Activated CD4-positive, alpha-beta T cell treated with anti-CD3 and anti-CD28 coated beads, Interleukin-2, amount 50 U/mL, for 4 hours (primary cell): ENCODE data around the gene KLRK1.
"Not testable (repeated sequence)": the region's sequence is repeated elsewhere in the genome, so short reads cannot be mapped to it uniquely, and the experiment has no call there.

Experiments used
- DNase-seq, 2 experiments: peaks; one replicate each; pipeline ENCODE4 v3.0.0-alpha.2; 2020

Gene KLRK1

DNA sequence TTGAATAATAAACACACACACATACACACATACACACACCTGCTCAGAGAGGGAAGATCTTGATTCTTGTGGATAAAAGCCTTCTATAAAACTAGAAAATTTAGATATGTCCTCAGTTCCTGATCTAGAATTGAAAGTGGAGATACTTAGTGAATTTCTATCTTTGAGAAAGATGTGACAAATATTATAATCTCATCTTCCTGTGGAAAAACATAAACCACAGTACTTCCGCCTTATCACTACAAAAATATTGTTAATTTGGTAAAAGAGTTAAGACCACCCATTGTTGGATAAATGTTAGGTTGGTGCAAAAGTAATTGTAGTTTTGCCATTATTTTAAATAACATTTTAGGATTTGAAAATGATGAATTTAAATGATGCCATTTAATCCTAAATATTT, at the start of gene KLRK1:
TSS of gene KLRK1 (minus strand) at position 138 of the 400 bp plus-strand sequence. CDS start 1,231 bp downstream, outside the sequence.
- no peak for DNase-seq

DNA sequence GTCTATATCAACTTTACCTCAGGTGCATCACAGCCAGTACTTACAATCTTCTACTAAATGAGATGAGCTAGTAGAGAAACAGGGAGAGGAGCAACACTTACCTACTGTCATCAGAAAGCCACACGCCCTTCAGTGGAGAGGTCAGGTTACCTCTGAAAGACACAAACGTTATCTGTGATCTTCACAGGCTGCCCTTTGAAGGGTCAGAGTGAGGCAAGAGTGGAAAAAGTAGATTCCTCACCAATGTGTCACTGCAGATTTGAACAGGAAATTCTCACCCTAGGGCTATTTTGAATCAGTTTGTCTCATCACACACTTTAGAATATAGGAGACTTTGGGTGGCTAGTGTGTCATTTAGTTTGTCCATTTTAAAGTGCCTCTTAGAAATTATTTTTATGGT, 47.8 kb upstream of the KLRK1 start:
- not testable (repeated sequence) for DNase-seq

DNA sequence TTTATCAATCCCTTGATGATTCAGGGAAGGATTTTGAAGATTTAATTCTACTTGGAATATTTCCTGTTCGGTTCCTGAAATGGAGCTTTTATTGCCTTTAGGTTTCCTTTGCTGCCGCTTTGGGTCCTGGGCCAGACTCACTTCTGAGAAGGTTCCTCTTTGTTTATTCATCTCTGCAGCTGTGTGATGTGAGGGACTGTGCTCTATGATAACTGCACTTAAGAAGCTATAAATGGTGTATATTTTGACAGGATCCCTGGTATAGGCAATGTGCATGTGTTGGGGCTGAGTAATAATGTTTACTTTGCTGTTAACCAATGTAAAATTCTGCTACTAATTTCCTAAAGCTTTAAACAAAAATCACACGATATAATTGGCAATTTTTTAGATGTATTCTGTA, 46.0 kb upstream of the KLRK1 start, which contains the start of gene KLRC2:
TSS of gene KLRC2 (minus strand) at position 195 of the 400 bp plus-strand sequence. CDS start at position 171, 24 bp downstream.
- not testable (repeated sequence) for DNase-seq

DNA sequence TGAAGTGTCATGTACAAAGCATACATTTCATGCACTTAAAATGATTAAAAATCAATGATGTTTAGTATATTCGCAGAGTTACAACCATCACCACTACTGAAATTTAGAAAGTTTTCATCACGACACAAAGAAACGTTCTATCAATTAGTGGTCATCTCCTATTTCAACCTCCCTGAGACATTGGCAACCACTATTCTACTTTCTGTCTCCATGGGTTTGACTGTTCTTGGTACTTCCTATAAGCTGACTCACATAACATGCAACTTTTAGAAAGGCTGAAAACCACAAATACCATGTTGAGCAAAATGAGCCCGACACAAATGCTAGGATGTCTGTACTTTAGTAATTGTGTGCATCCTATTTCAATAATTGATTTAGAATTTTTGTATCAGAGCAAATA, 40.8 kb upstream of the KLRK1 start:
- not testable (repeated sequence) for DNase-seq

DNA sequence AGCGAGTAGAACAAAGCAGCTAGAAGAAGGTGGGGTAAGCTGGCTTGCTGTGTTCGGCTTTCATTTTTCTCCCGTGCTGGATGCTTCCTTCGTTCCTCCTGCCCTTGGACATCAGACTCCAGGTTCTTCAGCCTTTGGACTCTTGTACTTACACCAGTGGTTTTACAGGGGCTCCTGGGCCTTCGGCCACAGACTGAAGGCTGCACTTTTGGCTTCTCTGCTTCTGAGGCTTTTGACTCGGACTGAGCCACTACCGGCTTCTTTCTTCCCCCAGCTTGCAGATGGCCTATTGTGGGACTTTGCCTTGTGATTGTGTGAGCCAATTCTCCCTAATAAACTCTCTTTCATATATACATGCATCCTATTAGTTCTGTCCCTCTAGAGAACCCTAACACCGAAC, 36.1 kb upstream of the KLRK1 start:
- DNase-seq: not testable (repeated sequence)

DNA sequence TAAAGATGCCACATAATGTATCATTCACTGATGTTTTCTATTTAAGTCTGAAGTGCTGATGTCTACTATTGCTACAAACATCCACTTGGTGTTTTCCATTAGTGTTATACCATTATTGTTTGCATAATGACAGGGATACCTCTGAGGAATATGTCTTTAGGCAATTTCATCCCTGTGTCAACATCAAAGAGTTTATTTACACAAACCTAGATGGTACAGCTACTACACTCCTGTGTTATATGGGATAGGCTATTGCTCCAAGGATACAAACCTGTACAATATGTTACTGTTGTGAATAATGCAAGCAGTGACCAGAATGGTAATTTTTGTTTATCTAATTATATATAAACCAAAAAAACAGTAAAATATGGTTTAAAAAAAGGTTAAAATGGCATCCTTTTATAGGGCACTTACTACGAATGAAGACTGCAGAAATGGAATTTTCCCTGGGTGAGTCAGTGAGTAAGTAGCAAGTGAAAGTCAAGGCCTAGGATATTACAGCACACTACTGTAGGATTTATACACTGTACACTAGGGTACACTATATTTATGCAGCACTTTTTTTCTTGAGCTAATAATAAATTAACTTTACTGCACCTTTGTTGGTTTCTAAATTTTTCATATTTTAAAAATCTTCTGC, 34.5 kb upstream of the KLRK1 start:
- DNase-seq: not testable (repeated sequence)

DNA sequence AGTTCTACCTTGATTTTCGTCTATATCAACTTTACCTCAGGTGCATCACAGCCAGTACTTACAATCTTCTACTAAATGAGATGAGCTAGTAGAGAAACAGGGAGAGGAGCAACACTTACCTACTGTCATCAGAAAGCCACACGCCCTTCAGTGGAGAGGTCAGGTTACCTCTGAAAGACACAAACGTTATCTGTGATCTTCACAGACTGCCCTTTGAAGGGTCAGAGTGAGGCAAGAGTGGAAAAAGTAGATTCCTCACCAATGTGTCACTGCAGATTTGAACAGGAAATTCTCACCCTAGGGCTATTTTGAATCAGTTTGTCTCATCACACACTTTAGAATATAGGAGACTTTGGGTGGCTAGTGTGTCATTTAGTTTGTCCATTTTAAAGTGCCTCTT, 32.3 kb upstream of the KLRK1 start:
- DNase-seq: not testable (repeated sequence)

DNA sequence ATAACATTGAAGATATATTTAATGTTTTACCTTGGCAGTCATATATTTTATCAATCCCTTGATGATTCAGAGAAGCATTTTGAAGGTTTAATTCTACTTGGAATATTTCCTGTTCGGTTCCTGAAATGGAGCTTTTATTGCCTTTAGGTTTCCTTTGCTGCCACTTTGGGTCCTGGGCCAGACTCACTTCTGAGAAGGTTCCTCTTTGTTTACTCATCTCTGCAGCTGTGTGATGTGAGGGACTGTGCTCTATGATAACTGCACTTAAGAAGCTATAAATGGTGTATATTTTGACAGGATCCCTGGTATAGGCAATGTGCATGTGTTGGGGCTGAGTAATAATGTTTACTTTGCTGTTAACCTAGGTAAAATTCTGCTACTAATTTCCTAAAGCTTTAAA, 30.5 kb upstream of the KLRK1 start, which contains the start of gene KLRC3:
TSS of gene KLRC3 (minus strand) at position 262 of the 400 bp plus-strand sequence. CDS start at position 217, 45 bp downstream.
- not testable (repeated sequence) for DNase-seq

DNA sequence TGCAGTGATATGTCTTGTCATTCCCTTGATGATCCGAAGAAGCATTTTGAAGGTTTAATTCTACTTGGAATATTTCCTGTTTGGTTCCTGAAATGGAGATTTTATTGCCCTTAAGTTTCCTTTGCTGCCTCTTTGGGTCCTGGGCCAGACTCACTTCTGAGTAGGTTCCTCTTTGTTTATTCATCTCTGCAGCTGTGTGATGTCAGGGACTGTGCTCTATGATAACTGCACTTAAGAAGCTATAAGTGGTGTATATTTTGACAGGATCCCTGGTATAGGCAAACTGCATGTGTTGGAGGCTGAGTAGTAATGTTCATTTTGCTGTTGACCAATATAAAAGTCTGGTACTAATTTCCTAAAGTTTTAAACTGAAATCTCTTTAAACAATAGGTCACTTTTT, 19.6 kb upstream of the KLRK1 start, which contains the start of gene KLRC4:
TSS of gene KLRC4 (minus strand) at position 366 of the 400 bp plus-strand sequence. CDS start at position 184, 182 bp downstream.
- DNase-seq: no peak

DNA sequence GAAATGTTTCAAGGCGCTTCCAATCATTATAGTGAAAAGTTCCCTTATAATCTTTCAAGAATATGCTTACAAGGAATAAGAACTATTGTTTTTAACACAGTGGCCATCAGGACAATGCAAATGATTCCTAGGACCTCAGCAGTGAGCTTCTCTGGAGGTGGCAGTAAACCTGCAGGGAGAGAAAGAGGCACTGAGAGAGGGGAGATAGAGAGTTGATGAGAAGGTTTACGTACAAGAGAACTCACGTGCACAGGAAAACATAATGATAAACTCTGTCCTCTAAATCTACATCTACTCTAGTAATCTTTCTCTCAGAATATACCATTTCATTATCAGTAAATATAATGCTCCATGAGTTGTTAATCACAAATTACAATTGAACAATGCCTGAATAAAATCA, 19.0 kb upstream of the KLRK1 start:
- no peak for DNase-seq

DNA sequence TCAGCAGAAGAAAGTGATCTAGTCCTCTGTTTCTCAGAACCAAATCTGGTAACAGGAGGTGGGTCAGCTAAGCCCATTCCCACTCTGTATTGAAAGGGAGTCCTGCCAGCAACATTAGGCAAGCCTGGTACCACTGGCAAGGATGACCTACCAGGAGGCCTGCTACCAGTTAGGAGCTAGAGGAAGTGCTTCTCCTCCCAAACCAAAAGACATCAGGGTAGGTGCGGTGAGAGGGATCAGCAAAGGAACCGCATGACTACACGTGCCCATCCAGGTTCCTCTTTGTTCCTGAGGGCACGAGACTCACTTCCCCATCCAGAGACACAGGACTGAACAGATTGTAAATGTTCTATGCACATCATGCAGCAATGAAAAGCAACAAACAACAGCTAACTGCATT, 16.9 kb upstream of the KLRK1 start:
- DNase-seq: no peak

DNA sequence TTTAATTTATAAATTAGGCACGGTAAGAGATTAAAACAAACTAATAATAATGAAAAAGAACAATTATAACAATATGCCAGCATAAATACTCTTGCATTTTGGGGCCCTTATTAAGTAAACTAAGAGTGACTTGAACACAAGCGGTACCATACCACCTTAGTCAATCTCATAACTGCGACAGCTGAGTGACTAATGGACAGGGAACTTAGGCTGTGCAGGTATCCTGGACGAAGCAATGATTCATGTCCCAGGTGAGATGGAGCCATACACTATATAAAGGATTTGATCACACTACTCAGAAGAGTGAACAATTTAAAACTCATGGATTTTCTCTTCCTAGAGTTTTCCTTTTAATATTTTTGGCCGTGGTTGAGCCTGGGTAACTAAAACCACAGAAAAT, 15.5 kb upstream of the KLRK1 start:
- no peak for DNase-seq

DNA sequence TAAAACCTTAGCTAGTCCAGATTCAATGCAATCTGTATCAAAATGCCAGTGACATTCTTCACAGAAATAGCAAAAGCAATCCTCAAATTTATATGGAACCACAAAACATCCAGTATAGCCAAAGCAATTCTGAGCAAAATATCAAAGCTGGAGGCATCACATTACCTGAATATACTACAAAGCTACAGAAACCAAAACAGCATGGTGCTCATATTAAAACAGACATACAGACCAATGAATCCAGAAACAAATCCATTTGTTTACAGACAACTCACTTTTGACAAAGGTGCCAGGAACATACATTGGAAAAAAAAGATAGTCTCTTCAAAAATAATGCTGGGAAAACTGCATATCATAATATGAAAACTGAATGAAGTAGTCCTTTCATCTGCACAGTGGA, 15.0 kb upstream of the KLRK1 start:
- no peak for DNase-seq

DNA sequence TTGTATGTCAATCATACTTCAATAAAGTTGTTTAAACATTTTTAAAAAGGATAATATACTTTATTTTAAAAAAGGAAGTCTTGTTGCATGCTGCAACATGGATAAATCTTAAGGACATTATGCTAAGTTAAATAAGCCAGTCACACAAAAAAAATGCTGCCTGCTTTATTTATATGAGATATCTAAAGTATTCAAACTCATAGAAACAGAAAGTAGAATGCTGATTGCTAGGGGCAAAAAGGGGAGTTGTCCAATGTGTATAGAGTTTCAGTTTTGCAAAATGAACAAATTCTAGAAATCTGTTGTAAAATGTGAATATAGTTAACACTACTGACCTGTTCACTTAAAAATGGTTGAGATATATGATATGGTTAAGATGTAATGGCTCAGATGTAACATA, 11.0 kb upstream of the KLRK1 start:
- no peak for DNase-seq

DNA sequence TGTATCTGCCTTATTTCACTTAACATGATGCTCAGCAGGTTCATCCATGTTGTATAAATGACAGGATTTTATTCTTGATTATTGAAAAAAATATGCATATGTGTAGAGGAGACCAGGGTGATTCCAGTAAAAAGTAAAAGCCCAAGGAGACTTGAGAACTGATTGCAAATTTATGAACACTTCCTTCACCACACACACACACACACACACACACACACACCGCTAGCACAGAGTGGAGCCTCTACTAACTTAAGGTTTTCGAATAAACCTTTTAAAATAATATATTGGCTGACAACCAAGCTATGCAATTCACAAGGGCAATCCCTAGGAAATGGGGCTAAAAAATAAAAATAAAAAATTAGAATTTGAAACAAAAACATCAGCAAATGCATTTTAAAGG, 8.3 kb upstream of the KLRK1 start:
- no peak for DNase-seq

DNA sequence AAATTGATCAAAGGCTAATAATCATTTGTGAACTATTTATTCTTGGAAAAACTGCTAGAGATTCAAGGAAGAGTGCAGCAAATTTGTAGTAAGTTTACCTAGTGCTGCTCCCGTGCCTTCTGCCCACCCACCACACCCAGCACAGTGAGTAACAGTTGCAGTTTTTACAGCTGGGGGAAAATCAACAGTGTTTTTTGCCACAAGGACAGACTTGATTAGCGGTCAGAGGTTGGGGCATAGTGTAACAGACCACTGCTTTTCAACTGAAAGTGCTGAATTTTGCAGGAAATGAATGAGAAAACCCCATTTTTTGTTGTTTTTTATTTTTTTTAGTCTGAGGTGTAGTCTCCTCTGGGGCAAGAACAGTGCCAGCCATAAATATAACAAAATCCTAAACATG, 7.5 kb upstream of the KLRK1 start:
- DNase-seq: no peak

DNA sequence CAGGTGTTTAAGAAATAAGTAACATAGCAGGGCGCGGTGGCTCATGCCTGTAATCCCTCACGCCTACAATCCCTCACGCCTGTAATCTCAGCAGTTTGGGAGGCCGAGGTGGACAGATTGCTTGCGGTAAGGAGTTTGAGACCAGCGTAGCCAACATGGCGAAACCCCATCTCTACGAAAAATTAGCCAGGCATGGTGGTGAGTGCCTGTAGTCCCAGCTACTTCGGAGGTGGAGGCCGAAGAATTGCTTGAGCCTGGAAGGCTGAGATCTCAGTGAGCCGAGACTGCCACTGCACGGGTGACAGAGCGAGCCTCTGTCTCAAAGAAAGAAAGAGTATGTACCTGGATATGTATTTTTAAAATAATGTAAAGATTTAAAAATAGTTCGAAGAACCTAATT, 6.3 kb upstream of the KLRK1 start:
- DNase-seq: not testable (repeated sequence)

DNA sequence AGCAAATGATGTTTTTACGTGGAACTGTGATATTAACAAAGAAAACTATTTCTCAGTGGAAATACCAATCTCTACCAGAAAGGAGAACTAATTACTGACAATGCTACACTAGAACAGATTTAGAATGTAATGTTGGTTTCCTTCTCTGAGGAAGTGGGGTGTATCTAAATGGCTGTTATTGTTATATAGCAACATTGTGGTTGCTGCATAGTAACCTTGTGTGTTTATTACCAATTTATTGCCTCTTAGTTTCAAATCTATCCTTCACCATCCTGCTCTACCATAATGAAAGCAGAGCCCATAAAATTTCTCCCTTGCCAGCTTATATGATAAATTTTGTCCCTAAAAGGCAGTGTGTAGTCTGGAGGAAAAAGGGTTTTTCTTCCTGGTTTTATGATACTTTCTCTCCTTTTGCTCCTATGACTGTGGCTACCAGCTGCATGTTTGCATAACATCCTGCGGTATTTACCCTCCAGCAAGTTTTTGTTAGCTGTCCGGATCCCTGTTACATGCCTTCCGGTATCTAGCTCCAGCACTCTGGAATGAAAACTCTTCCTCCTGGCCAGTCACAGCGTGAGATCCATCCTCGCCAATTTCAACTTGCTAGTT, 5.7 kb upstream of the KLRK1 start:
- DNase-seq: no peak

DNA sequence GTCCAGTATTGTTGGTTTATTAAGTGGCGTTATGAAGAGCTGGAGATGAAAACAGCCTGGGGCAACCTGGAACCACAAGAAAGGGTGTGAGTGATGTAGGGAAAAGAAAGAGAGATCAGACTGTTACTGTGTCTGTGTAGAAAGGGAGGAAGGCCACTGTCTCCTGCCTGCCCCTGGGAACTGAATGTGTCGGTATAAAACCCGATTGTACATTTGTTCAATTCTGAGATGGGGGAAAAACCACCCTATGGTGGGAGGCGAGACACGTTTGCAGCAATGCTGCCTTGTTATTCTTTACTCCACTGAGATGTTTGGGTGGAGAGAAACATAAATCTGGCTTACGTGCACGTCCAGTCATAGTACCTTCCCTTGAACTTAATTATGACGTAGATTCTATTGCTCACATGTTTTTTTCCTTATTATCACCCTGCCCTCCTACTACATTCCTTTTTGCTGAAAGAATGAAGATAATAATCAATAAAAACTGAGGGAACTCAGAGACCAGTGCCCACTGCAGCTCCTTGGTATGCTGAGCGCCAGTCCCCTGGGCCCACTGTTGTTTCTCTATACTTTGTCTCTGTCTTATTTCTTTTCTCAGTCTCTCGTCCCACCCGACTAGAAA, 4.8 kb upstream of the KLRK1 start:
- DNase-seq: not testable (repeated sequence)

DNA sequence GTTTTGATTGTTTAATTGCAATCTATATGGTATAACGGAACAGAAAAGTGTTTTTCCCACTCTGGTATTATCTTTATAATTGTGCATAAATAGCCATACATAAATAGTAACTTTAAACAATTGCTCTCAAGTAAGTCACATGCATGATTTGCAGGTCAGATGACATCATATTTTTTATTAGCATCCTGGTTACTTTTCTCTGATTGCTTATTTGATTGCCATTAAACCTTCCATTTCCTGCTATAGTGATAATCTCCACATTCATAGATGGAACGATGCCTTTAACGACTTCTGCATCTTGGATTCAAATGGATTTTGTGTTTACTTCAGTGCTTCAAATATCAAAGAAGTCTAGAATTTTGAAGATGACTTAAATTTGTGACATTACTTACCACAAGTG, 3.5 kb upstream of the KLRK1 start:
- no peak for DNase-seq

DNA sequence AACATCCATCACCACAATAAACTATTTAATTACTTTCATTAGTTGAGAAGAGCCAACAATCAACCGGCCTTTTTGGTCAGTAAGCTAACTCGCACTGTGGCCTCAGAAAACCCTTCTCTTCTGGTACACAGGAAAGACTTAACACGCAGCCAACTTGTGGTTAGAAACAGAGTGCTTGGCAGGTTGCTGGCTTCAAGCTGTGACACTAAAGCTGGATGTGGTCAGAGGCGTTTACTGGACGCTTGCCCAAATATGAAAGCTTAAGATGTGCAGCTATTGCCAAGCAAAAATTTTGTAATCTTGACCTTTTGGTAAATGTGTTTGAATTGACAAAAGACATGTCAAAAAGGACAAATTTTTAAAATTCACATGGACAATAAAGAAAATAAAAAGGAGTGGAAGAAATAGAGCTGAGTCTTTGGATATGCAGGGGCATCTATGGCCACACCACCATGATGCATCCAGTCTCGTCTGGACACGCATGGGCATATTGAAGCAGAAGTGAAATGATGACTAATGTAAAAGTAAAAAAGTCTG, 2.6 kb upstream of the KLRK1 start:
- DNase-seq: no peak

DNA sequence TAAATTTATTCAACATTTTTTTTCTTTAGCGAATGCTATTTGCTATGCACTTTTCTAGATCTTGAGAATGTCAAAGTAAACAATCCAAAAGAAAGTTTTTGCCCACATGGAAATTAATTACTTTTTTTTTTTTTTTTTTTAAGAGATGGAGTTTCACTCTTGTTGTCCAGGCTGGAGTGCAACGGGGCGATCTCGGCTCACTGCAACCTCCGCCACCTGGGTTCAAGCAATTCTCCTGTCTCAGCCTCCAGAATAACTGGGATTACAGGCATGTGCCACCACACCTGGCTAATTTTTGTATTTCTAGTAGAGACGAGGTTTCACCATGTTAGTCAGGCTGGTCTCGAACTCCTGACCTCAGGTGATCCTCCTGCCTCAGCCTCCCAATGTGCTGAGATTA, 1.1 kb upstream of the KLRK1 start:
- not testable (repeated sequence) for DNase-seq

DNA sequence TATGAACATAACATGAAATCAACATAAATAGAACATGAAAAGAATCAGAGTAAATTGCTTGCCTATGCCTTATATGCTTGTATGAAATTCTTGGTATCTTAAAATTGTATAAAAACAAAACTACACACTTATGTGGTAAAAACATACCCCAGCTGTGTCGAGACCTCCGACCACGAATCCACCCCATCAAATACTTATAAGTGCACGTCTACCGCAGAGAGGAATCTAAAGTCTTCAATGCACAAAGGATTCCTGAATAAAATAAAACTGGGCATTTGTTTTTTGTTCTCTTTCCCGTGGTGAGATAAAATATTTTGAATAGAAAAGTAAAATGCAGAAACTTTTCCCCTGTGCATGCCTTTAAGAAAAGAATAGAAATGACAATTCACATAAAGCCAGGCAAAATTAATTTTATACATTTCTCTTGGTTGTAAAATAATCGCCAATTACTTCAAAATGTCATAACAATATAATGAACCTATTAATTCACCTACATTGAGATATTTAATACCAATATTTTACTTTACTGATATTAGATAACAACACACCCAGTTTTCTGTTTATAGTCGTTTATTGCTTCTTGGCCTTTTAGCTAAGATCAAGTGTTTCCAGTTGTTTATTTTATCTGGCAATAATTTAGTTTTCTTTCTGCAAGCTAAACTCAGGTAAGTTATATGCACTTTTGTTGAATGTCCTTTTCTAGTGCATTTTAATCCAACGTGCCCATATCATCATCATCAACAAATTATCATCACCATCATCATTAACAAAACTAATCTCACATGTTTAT, 1.0 kb downstream of the KLRK1 start:
- no peak for DNase-seq
